NCI-H2107 treated with DMSO at 0.1 percent for 48 hours (cell line): ENCODE data around the gene HADH.
"Not testable (repeated sequence)": the region's sequence is repeated elsewhere in the genome, so short reads cannot be mapped to it uniquely, and the experiment has no call there.

Experiments
- DNase-seq: peaks from one replicate; lab custom pipeline; 2025; ENCODE audit not compliant: unreplicated experiment; lab: John Stamatoyannopoulos, UW

Gene HADH

GRCh38 chr4:107994894-107995293, 5.2 kb downstream of the HADH start:
- DNase-seq = no peak

DNA sequence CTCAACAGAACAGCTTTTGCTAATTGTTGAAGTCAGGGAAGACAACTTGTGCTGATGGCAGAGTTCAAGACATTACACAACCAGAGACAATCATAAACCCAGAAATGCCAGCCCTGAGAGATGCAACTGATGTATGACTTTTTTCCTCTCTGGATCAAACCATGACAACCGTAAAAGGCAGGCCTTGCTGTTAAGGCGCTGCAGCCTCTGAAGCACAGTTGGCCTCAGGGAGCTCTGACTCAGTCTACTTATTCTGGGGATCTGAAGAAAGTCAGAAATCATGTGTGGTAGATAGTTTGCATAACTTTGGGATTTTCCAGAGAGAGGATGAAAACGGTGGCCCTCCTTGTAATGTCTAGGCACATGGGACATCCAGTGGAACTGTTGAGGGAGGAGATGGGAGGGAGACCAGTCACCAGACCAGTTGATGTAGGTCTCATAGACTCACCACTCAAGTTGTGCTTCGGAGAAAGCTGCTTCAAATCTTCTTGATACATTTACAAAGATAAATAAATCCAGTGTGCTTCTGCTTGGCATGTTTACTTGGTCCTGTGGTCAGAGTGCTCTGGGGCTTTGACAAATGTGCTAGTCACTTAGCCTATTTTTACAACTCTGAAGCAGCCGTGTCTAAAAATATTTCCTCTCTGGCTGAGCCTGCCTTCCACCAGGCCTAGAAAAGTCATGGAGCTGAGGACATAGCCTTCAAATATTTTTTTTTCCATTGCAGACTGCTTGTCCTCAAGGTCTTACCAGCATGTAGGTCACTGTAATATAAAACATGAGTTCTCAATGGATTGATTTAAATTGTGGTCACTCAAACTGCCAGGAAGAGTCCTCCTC, 7.5 kb downstream of the HADH start:
- no peak for DNase-seq

DNA sequence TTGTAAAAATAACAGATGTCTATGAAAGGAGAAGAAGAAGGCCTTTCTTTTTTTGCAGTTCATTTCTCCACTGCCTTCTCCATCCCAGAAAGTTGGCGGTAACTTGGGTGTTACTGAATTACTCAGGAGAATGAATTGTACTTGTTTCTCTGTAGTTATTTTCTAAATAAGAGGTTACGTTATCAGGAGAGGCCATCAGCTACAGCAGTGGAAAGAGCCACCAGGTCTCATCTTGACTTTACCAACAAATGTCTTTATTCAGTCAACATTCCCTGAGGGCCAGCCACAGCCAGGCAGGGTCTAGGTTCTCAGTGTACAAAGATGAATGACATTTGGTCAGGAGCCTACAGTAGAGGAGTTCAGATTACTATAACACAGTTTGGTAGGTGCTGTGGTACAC, 8.1 kb downstream of the HADH start:
- no peak for DNase-seq

GRCh38 chr4:107999932-108000539, 10.3 kb downstream of the HADH start:
- peak; percentile 20 for DNase-seq

- DNase-seq = no peak
These were observed 11.9 kb downstream of the HADH start for GRCh38 chr4:108001540-108002135.

DNA sequence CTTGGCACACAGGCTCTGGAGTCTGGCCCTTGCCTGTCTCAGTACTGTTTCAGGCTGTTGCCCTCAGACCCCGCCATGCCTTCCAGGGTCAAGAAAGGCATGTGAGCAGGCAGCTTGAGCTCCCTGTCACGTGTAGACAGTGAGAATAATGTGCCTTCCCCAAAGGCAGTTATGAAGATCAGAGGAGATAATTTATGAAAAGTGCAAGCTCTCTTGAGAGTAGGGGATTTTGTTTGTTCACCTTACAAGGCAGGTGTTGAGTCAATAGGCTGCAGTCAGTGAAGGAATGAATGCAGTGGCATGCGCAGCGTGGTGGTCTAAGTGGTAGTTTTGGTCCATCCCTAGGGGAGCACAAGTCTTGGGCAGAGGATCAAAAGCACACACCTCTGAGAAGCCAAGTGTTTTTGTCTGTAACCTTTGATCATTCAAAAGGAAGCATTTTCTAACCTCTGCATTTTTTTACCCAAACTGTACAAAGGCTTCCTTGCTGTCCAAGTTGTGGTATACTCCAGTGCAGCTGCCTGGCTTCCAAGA, 14.4 kb downstream of the HADH start:
- no peak for DNase-seq

- DNase-seq = no peak
These were observed 15.0 kb downstream of the HADH start for GRCh38 chr4:108004646-108005045.

DNA sequence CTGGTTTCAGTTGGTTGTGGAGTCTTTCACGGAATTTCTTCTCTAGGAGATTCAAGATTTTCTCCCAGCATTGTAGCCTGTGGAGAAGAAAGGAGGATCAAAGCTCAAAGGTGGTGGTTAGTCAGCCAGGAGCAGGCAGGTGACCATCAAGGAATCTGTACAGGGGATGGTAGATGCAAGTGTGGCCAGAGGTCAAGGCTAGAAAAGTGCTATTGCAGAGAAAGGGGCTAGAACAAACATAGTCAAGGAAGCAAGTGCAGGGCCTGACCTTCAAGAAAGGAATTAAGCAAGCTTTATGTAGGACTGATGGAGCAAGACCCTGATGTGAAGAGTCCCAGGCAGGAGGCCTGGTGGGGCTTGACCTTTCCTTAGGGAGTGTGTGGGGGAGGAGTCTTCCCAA, 16.1 kb downstream of the HADH start:
- no peak for DNase-seq

- no peak for DNase-seq
These were observed 16.7 kb downstream of the HADH start for GRCh38 chr4:108006361-108006760.

DNA sequence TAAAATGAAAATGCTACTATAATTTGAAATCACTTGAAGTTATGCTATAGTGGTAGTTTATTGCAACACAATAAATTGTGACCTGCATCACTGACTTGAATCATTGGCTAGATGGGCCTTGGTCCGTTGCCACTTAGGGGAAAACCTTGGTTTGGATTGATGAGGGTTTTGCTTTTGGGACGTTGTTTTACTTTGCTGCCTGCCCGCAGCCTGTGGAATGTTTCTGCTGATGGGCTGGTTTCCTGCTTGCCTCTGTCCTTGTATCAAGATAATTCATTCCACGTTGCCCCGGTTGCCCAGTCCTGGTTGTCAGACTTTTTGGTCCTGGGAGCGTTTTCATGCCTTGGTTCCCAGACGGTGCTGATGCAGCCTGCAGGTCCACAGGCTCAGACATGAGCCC, 18.3 kb downstream of the HADH start:
- DNase-seq = no peak

GRCh38 chr4:108008721-108009120, 19.0 kb downstream of the HADH start:
- no peak for DNase-seq

- DNase-seq = no peak
These were observed 20.5 kb downstream of the HADH start for GRCh38 chr4:108010167-108010566.

- not testable (repeated sequence) for DNase-seq
These were observed 22.7 kb downstream of the HADH start for GRCh38 chr4:108012382-108012781.

- no peak for DNase-seq
These were observed 23.6 kb downstream of the HADH start for GRCh38 chr4:108013327-108013726.

GRCh38 chr4:108013955-108014354, 24.3 kb downstream of the HADH start:
- DNase-seq = no peak

DNA sequence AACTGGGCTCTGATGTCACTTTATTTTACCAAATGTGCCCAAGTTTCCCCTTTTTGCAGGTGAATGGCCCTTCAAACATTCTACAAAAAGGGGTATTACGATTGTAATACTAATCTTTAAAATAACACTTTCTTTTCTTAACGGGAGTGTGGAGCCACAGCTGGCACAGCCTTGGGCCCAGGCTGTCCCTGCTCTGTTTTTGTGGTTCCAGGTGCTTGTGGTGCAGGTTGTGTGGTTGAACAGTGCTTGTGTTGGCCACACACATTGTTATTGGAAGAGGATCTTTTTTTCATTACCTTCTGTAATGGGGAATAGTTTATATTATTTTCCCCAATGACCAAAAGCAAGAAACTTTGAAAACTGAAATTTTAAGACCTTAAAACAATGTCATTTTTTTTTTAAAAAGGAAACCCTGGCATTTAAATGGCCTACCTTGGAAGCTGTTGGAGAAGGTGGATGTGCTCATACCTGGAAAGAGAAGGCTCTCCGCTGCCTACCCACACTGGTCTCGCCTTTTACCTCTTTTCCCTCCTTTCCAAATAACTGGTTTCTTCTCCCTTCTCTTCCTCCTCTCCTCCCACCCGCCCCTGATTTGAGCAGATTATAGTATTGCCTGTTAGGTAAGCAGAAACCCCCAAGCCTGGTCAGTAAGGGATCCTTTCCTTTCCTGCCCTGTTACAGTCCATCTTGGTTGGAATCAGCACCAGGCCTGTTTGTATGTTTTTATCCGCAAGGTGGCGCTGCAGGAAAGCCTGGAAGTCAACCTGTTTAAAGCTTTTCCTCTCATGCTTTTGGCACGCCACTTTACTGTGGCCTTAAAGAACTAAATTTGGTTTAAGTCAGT, 28.6 kb downstream of the HADH start:
- peak; percentile 5 for DNase-seq

DNA sequence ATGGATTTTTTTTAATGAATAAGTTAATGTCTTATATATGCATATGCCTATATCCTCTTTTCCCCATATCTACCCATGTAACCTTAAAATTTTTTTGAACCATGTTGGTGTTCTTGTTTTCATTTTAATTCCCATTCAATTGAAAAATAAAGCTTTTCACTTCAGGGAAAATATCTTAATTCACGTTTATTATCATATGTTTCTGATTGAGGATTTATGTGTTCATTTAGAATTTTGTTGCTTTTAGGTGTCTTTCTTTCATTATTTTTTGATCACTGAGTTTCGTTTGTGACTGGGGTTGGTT, 29.1 kb downstream of the HADH start:
- DNase-seq = no peak

GRCh38 chr4:108024085-108024877, 34.6 kb downstream of the HADH start:
- no peak for DNase-seq

DNA sequence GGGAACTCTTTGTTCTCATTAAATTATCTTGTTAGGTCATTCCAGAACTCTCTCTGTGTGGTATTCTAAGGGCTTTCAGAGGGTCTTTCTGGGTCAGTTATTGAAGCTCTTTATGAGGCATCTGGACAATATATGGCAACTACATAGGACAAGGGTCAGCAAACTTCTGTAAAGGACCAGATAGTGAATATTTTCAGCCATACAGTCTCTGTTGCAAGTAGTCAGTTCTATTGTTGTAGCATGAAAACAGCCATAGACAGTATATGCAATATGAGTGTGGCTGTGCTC, 35.1 kb downstream of the HADH start:
- no peak for DNase-seq

GRCh38 chr4:108029016-108029720, 39.5 kb downstream of the HADH start:
- no peak for DNase-seq
